BLaER1 treated with 17β-estradiol and CSF1 and Interleukin-3, amounts not matched to agents 10 nM and 100 nM (cell line): ENCODE results near the gene HOXA9.

Source experiments
- H3K27ac ChIP-seq, 11 experiments: shearing (Covaris generic); formaldehyde crosslinking; 2 replicates each; pipeline ENCODE4 v1.8.1; 2022
- H3K27me3 ChIP-seq, 11 experiments: shearing (Covaris generic); formaldehyde crosslinking; 2 replicates each; pipeline ENCODE4 v1.8.1; 2022
- H3K36me3 ChIP-seq, 11 experiments: shearing (Covaris generic); formaldehyde crosslinking; 2 replicates each; pipeline ENCODE4 v1.8.1; 2022
- H3K4me1 ChIP-seq, 10 experiments: shearing (Covaris generic); formaldehyde crosslinking; 2 replicates each; pipeline ENCODE4 v1.8.1; 2022
- H3K4me2 ChIP-seq, 11 experiments: shearing (Covaris generic); formaldehyde crosslinking; 2 replicates each; pipeline ENCODE4 v1.8.1; 2022
- H3K4me3 ChIP-seq, 10 experiments: shearing (Covaris generic); formaldehyde crosslinking; 2 replicates each; pipeline ENCODE4 v1.8.1; 2022
- H3K9ac ChIP-seq, 11 experiments: shearing (Covaris generic); formaldehyde crosslinking; 2 replicates each; pipeline ENCODE4 v1.8.1; 2022
- H3K9me3 ChIP-seq, 11 experiments: shearing (Covaris generic); formaldehyde crosslinking; replicated peaks in 1 of 11; 2 replicates each; pipeline ENCODE4 v1.8.1; 2022
- H4K20me1 ChIP-seq, 11 experiments: shearing (Covaris generic); formaldehyde crosslinking; 2 replicates each; pipeline ENCODE4 v1.8.1; 2022
- Cebpa-rat ChIP-seq, 11 experiments: shearing (Covaris generic); IDR thresholded peaks; 2 replicates each; pipeline ENCODE4 v1.8.1; 2022

Gene HOXA9

GRCh38 chr7:27182285-27182841 lies 17.0 kb upstream of the HOXA9 start:
- Histone ChIP-seq H3K27me3 (peaks cover 100% of the 10 kb centered on the region in 11 experiments), H3K9me3 (peaks cover 0 to 29% (median 5%) of the 10 kb centered on the region in 11 experiments; a peak in 10 of 22 replicates), H3K4me3 (no peak overlapping the region), H3K36me3 (no peaks in the 10 kb centered on the region), H3K4me1 (peaks cover 0 to 29% (median 7%) of the 10 kb centered on the region in 10 experiments; a peak in 9 of 20 replicates), H3K27ac (no peak overlapping the region), H3K4me2 (no peak overlapping the region), H4K20me1 (peaks cover 0 to 70% (median 54%) of the 10 kb centered on the region in 11 experiments; a peak in 19 of 22 replicates), H3K9ac (no peak overlapping the region)
- no peak for TF ChIP-seq Cebpa-rat (IDR thresholded peaks at IDR 0.05)

GRCh38 chr7:27181795-27182275 lies 16.5 kb upstream of the HOXA9 start:
- Histone ChIP-seq H3K9ac (no peak overlapping the region), H3K9me3 (peaks cover 0 to 29% (median 5%) of the 10 kb centered on the region in 11 experiments; a peak in 10 of 22 replicates), H3K27ac (no peak overlapping the region), H3K4me2 (no peak overlapping the region), H4K20me1 (peaks cover 0 to 70% (median 55%) of the 10 kb centered on the region in 11 experiments; a peak in 19 of 22 replicates), H3K36me3 (no peaks in the 10 kb centered on the region), H3K27me3 (peaks cover 100% of the 10 kb centered on the region in 11 experiments), H3K4me1 (peaks cover 0 to 29% (median 7%) of the 10 kb centered on the region in 10 experiments; a peak in 9 of 20 replicates), H3K4me3 (no peak overlapping the region)
- TF ChIP-seq Cebpa-rat (IDR thresholded peaks at IDR 0.05) = no peak

- H3K4me2 ChIP-seq = no peak overlapping the region
- H3K4me3 ChIP-seq = no peak overlapping the region
- no peaks in the 10 kb centered on the region for H3K36me3 ChIP-seq
- H3K27ac ChIP-seq = no peak overlapping the region
- no peak overlapping the region for H3K9ac ChIP-seq
- H4K20me1 ChIP-seq = peaks cover 0 to 65% (median 48%) of the 10 kb centered on the region in 11 experiments; a peak in 19 of 22 replicates
- H3K27me3 ChIP-seq = peaks cover 100% of the 10 kb centered on the region in 11 experiments
- no peak for TF ChIP-seq Cebpa-rat (IDR thresholded peaks at IDR 0.05)
- peaks cover 0 to 25% (median 7%) of the 10 kb centered on the region in 10 experiments; a peak in 9 of 20 replicates for H3K4me1 ChIP-seq
- H3K9me3 ChIP-seq = peaks cover 0 to 29% (median 5%) of the 10 kb centered on the region in 11 experiments; a peak in 10 of 22 replicates
Observed at GRCh38 chr7:27180431-27181420, 15.4 kb upstream of the HOXA9 start.

- H3K4me1 ChIP-seq = peaks cover 0 to 17% (median 6%) of the 10 kb centered on the region in 10 experiments; a peak in 9 of 20 replicates
- peaks cover 100% of the 10 kb centered on the region in 11 experiments for H3K27me3 ChIP-seq
- H4K20me1 ChIP-seq = peaks cover 0 to 61% (median 41%) of the 10 kb centered on the region in 11 experiments; a peak in 19 of 22 replicates
- H3K9me3 ChIP-seq = peaks cover 0 to 23% (median 5%) of the 10 kb centered on the region in 11 experiments; a peak in 12 of 22 replicates
- H3K4me2 ChIP-seq = no peak overlapping the region
- H3K36me3 ChIP-seq = no peaks in the 10 kb centered on the region
- H3K4me3 ChIP-seq = no peak overlapping the region
- H3K27ac ChIP-seq = no peak overlapping the region
- TF ChIP-seq Cebpa-rat (IDR thresholded peaks at IDR 0.05) = no peak
- H3K9ac ChIP-seq = no peak overlapping the region
Observed at GRCh38 chr7:27179503-27180430, 14.4 kb upstream of the HOXA9 start.

GRCh38 chr7:27179030-27179429 lies 13.7 kb upstream of the HOXA9 start:
- Histone ChIP-seq H3K9me3 (peaks cover 5 to 25% (median 12%) of the 10 kb centered on the region in 11 experiments), H3K4me3 (no peak overlapping the region), H3K9ac (no peak overlapping the region), H3K4me2 (no peak overlapping the region), H3K4me1 (peaks cover 0 to 10% (median 0%) of the 10 kb centered on the region in 10 experiments; a peak in 6 of 20 replicates), H3K36me3 (no peaks in the 10 kb centered on the region), H3K27me3 (peaks cover 100% of the 10 kb centered on the region in 11 experiments), H3K27ac (no peak overlapping the region), H4K20me1 (peaks cover 0 to 58% (median 41%) of the 10 kb centered on the region in 11 experiments; a peak in 18 of 22 replicates)
- TF ChIP-seq Cebpa-rat (IDR thresholded peaks at IDR 0.05) = no peak

GRCh38 chr7:27178366-27178765 lies 13.0 kb upstream of the HOXA9 start:
- TF ChIP-seq Cebpa-rat (IDR thresholded peaks at IDR 0.05) = no peak
- Histone ChIP-seq H3K36me3 (no peaks in the 10 kb centered on the region), H3K27ac (no peak overlapping the region), H3K9me3 (peaks cover 12 to 31% (median 18%) of the 10 kb centered on the region in 11 experiments), H3K9ac (no peak overlapping the region), H3K4me1 (peaks cover 0 to 3% (median 0%) of the 10 kb centered on the region in 10 experiments; a peak in 4 of 20 replicates), H3K4me3 (no peak overlapping the region), H4K20me1 (peaks cover 0 to 58% (median 41%) of the 10 kb centered on the region in 11 experiments; a peak in 18 of 22 replicates), H3K27me3 (peaks cover 100% of the 10 kb centered on the region in 11 experiments), H3K4me2 (no peak overlapping the region)

- no peak overlapping the region for H3K27ac ChIP-seq
- peaks cover 17 to 36% (median 23%) of the 10 kb centered on the region in 11 experiments for H3K9me3 ChIP-seq
- no peak for TF ChIP-seq Cebpa-rat (IDR thresholded peaks at IDR 0.05)
- no peaks in the 10 kb centered on the region for H3K36me3 ChIP-seq
- H3K27me3 ChIP-seq = peaks cover 100% of the 10 kb centered on the region in 11 experiments
- H3K4me2 ChIP-seq = no peak overlapping the region
- H4K20me1 ChIP-seq = peaks cover 0 to 58% (median 41%) of the 10 kb centered on the region in 11 experiments; a peak in 17 of 22 replicates
- H3K4me3 ChIP-seq = no peak overlapping the region
- H3K4me1 ChIP-seq = peaks cover 0 to 7% (median 0%) of the 10 kb centered on the region in 10 experiments; a peak in 3 of 20 replicates
- H3K9ac ChIP-seq = no peak overlapping the region
Observed at GRCh38 chr7:27177795-27178320, 12.5 kb upstream of the HOXA9 start.
